Gastroesophageal sphincter (tissue), 4 donors: ENCODE results near the gene PCDH9. TPM values are rescaled to one million over a fixed set of nuclear protein-coding genes. Genes with fewer than 3 reads are reported as not detected.

Experiments
- ATAC-seq: fragments of 150-250 bp; one replicate; pipeline ENCODE4 v1.9.1; 2016; ENCODE audit warnings: mild to moderate bottlenecking, moderate library complexity
- H3K27ac ChIP-seq, 4 donors: fragments of 200-600 bp; sonication (generic) in 3 of 4; 1 replicate in 3 of 4; 2 replicates in 1 of 4; pipeline ENCODE4 v1.5.1; 2016 to 2019
- H3K27me3 ChIP-seq: fragments of 200-600 bp; sonication (generic); one replicate; pipeline ENCODE4 v1.5.1; 2019
- H3K36me3 ChIP-seq, 2 donors: fragments of 200-600 bp; sonication (generic); one replicate each; pipeline ENCODE4 v1.5.1; 2019; ENCODE audit warnings: control low read depth in 1 of 2
- H3K4me1 ChIP-seq, 3 donors: fragments of 200-600 bp; sonication (generic); 1 replicate in 2 of 3; 2 replicates in 1 of 3; pipeline ENCODE4 v1.5.1; 2016 to 2019; ENCODE audit warnings: control low read depth in 2 of 3
- H3K4me3 ChIP-seq, 2 donors: fragments of 200-600 bp; sonication (generic); one replicate each; pipeline ENCODE4 v1.5.1; 2019; ENCODE audit warnings: mild to moderate bottlenecking in 1 of 2, moderate library complexity in 1 of 2
- H3K9me3 ChIP-seq, 3 donors: fragments of 200-600 bp; sonication (generic); one replicate each; pipeline ENCODE4 v1.5.1; 2017 to 2019; ENCODE audit warnings: control low read depth in 2 of 3
- CTCF ChIP-seq, 4 experiments: fragments of 200-600 bp in 2 of 4; fragments of 450-650 bp in 2 of 4; sonication (generic) in 1 of 4; IDR thresholded peaks; one replicate each; pipeline ENCODE4 v1.5.1; 2017 to 2019; ENCODE audit warnings: antibody characterized with exemption in 4 of 4, mild to moderate bottlenecking in 2 of 4, moderate library complexity in 2 of 4
- EP300 ChIP-seq: sonication (generic); formaldehyde crosslinking; IDR thresholded peaks from one replicate; pipeline ENCODE4 v1.6.1; 2017; ENCODE audit warnings: antibody characterized with exemption, mild to moderate bottlenecking
- POLR2A ChIP-seq, 2 donors: fragments of 450-650 bp; IDR thresholded peaks; one replicate each; pipeline ENCODE4 v1.6.1; 2017; ENCODE audit warnings: antibody characterized with exemption in 2 of 2, mild to moderate bottlenecking in 2 of 2, moderate library complexity in 1 of 2
- POLR2AphosphoS5 ChIP-seq: sonication (generic); formaldehyde crosslinking; IDR thresholded peaks from one replicate; pipeline ENCODE4 v1.6.1; 2017; ENCODE audit warnings: antibody characterized with exemption
- WGBS, 2 donors: methylation state at CpG; one replicate each; pipeline ENCODE4 v1.1.5; 2018; ENCODE audit warnings: low coverage in 1 of 2; 5-methylcytosine and 5-hydroxymethylcytosine counted together
- total RNA-seq, 4 donors: library from RNA; depleted of rRNA; stranded (reverse); fragments of >200 nt; gene quantifications; one replicate each; pipeline ENCODE4 v1.1.0, GENCODE V29; 2016

PCDH9 gene
- total RNA-seq, 4 donors from 2014 or later: 52.9 to 141 (median 56.5) TPM

GRCh38 chr13:66992719-66993118 is 237.4 kb downstream of the PCDH9 start:
- Histone ChIP-seq H3K4me1 (peaks cover 0 to 28% (median 3%) of the 10 kb centered on the region in 3 donors), H3K4me3 (no peak overlapping the region), H3K9me3 (no peaks in the 10 kb centered on the region), H3K27me3 (no peaks in the 10 kb centered on the region), H3K27ac (peak overlapping the region in 1 of 4 donors; percentile 32), H3K36me3 (no peaks in the 10 kb centered on the region)
- ATAC-seq: no peak
- no peak for TF ChIP-seq POLR2AphosphoS5
- no peak for TF ChIP-seq EP300
- TF ChIP-seq POLR2A (IDR thresholded peaks at IDR 0.05): no peak
- TF ChIP-seq CTCF (IDR thresholded peaks at IDR 0.05): no peak
- WGBS, 2 donors: 90% methylated on average over 2 of the region's 2 CpGs

- peak overlapping the region in 1 of 4 donors; percentile 32 for H3K27ac ChIP-seq
- 59 to 69% methylated on average over 3 of the region's 3 CpGs for WGBS, 2 donors
Measured at GRCh38 chr13:66992183-66992582, 238.0 kb downstream of the PCDH9 start.

GRCh38 chr13:66984241-66984640 is 245.9 kb downstream of the PCDH9 start:
- TF ChIP-seq POLR2A (IDR thresholded peaks at IDR 0.05): no peak
- no peak for TF ChIP-seq POLR2AphosphoS5
- no peak for TF ChIP-seq CTCF (IDR thresholded peaks at IDR 0.05)
- TF ChIP-seq EP300: no peak
- no peak for ATAC-seq
- Histone ChIP-seq H3K4me1 (no peaks in the 10 kb centered on the region), H3K27ac (no peak overlapping the region), H3K9me3 (no peaks in the 10 kb centered on the region), H3K4me3 (no peak overlapping the region), H3K36me3 (no peaks in the 10 kb centered on the region), H3K27me3 (no peaks in the 10 kb centered on the region)

More at GRCh38 chr13:66992183-66992582, 238.0 kb downstream of the PCDH9 start:
- Histone ChIP-seq H3K4me3 (no peak overlapping the region), H3K36me3 (no peaks in the 10 kb centered on the region), H3K4me1 (peaks cover 0 to 28% (median 3%) of the 10 kb centered on the region in 3 donors), H3K9me3 (no peaks in the 10 kb centered on the region), H3K27me3 (no peaks in the 10 kb centered on the region)
- ATAC-seq: no peak
- TF ChIP-seq EP300: no peak
- no peak for TF ChIP-seq POLR2A (IDR thresholded peaks at IDR 0.05)
- TF ChIP-seq CTCF (IDR thresholded peaks at IDR 0.05): no peak
- no peak for TF ChIP-seq POLR2AphosphoS5

- H3K4me1 ChIP-seq: no peaks in the 10 kb centered on the region
- no peak for ATAC-seq
- TF ChIP-seq POLR2A (IDR thresholded peaks at IDR 0.05) (no peak), CTCF (IDR thresholded peaks at IDR 0.05) (no peak), EP300 (no peak), POLR2AphosphoS5 (no peak)
- no peaks in the 10 kb centered on the region for H3K27me3 ChIP-seq
- no peaks in the 10 kb centered on the region for H3K36me3 ChIP-seq
- no peak overlapping the region for H3K27ac ChIP-seq
- no peaks in the 10 kb centered on the region for H3K9me3 ChIP-seq
- no peak overlapping the region for H3K4me3 ChIP-seq
- 98% methylated on average over 7 of the region's 7 CpGs for WGBS, 2 donors
Measured at GRCh38 chr13:66981912-66982311, 248.2 kb downstream of the PCDH9 start.

- Histone ChIP-seq H3K4me3 (no peak overlapping the region), H3K27me3 (no peaks in the 10 kb centered on the region), H3K9me3 (no peaks in the 10 kb centered on the region), H3K36me3 (no peaks in the 10 kb centered on the region), H3K4me1 (no peaks in the 10 kb centered on the region), H3K27ac (no peak overlapping the region)
- WGBS, 2 donors: 87 to 90% methylated on average over 4 of the region's 4 CpGs
- no peak for ATAC-seq
- TF ChIP-seq CTCF (IDR thresholded peaks at IDR 0.05) (no peak), EP300 (no peak), POLR2AphosphoS5 (no peak), POLR2A (IDR thresholded peaks at IDR 0.05) (no peak)
Measured at GRCh38 chr13:66977161-66977560, 253.0 kb downstream of the PCDH9 start.
